ENCODE data around the gene SPAG8.

Gene SPAG8

DNA sequence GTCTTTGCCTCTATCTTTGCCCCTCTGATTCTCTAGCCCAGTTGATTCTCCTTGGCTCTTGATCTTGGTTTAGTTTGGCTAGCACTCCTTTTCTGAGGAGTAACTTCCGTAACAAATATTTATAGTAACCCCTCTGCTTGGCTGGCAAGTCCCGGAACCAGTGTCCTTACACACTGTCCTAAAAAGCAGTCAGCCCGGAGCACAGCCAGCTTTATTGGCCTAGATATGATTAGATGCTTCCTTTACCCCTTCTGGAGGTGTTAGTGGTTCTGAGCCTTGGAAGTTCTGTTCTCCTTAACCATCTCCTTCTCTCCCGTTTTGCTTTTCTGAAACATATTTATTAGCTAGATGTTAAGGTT, 41.0 kb downstream of the SPAG8 start:
- DNase-seq, result no peak

DNA sequence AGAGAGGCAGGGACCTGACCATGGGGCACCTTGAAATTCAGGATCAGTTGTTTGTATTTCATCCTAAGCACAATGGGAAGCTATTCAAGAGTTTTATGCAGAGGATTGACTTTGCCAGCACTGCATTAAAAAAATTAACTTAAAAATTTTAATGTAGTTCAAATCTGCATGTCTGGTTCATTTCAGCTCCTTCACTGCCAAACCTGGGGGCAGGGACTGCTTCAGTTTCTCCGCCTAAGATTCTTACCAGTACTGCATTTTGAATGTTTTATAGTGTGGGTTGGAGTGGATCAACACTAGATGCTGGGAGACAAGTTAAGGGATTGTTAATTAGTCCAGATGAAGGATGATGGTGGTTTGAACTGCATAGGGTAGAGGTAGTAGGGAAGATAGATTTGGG, 42.3 kb downstream of the SPAG8 start:
- DNase-seq, result no peak

- no peak for DNase-seq
Observed at GRCh38 chr9:35767458-35767857, 44.6 kb downstream of the SPAG8 start.

- DNase-seq, result no peak
Observed at GRCh38 chr9:35766997-35767396, 45.1 kb downstream of the SPAG8 start.

DNA sequence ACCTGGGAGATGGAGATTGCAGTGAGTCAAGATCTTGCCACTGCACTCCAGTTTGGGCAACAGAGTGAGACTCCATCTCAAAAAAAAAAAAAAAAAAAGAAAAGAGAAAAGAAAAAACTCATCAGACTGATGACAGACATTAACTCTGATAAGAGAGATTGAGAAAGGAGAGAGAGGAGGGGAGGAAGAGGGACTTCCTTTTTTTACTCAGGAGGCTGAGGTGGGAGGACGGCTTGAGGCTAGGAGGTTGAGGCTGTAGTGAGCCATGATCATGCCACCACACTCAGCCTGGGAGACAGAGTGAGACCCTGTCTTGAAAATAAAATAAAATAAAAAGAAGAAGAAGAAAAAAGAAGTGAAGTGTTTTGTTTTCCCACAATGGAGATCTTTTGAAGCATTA, 48.3 kb downstream of the SPAG8 start:
- no peak for DNase-seq

- DNase-seq, result no peak
Observed at GRCh38 chr9:35763181-35763580, 48.9 kb downstream of the SPAG8 start.

- DNase-seq, result no peak
Observed at GRCh38 chr9:35760651-35761050, 51.4 kb downstream of the SPAG8 start.

- no peak for DNase-seq
Observed at GRCh38 chr9:35759795-35760194, 52.3 kb downstream of the SPAG8 start.
